H1 (cell line): ENCODE data around the gene SLC43A1. TPM values are rescaled to one million over a fixed set of nuclear protein-coding genes. Genes with fewer than 3 reads are reported as not detected.

Source experiments
- CTCF ChIA-PET: fragments of 300-600 bp; sonication (Branson Sonifier 250); formaldehyde crosslinking; loops from one replicate; lab custom pipeline; 2021; ENCODE audit not compliant: partially characterized antibody; lab: Charles Lee
- POLR2A ChIA-PET: fragments of 300-600 bp; sonication (Branson Sonifier 250); formaldehyde crosslinking; loops from one replicate; lab custom pipeline; 2021; ENCODE audit warnings: inconsistent platforms; ENCODE audit not compliant: partially characterized antibody; lab: Charles Lee
- DNase-seq, 2 experiments: peaks; one replicate each; pipeline versions ENCODE4 v3.0.0 to v3.0.0-alpha.2; 2010 to 2022; ENCODE audit warnings: low spot score in 2 of 2, low read depth in 1 of 2, mixed read lengths in 1 of 2
- FAIRE-seq: peaks from 2 replicates; lab custom pipeline; 2011; peaks lifted over from hg19 to GRCh38; lab: Jason Lieb, UNC
- H2AFZ ChIP-seq: 2 replicates; pipeline ENCODE4 v1.8.1; 2012; ENCODE audit warnings: low read length, inconsistent platforms
- H2AK5ac ChIP-seq: 2 replicates; pipeline ENCODE4 v1.6.1; 2013; ENCODE audit warnings: low read depth, low read length
- H2BK120ac ChIP-seq: replicated peaks from 2 replicates; pipeline ENCODE3; 2013; ENCODE audit warnings: low read depth, low read length, inconsistent platforms
- H2BK12ac ChIP-seq: 2 replicates; pipeline ENCODE4 v1.6.1; 2013; ENCODE audit warnings: low read depth, low read length
- H2BK15ac ChIP-seq: 2 replicates; pipeline ENCODE4 v1.6.1; 2013; ENCODE audit warnings: low read length
- H2BK20ac ChIP-seq: 2 replicates; pipeline ENCODE4 v1.6.1; 2013; ENCODE audit warnings: low read length
- H2BK5ac ChIP-seq: 2 replicates; pipeline ENCODE4 v1.6.1; 2013; ENCODE audit warnings: low read depth, low read length
- H3K14ac ChIP-seq: 2 replicates; pipeline ENCODE4 v1.6.1; 2013; ENCODE audit warnings: inconsistent platforms; ENCODE audit not compliant: insufficient read length
- H3K18ac ChIP-seq: 2 replicates; pipeline ENCODE4 v1.6.1; 2013; ENCODE audit warnings: low read length; ENCODE audit errors: extremely low read depth
- H3K23ac ChIP-seq: 2 replicates; pipeline ENCODE4 v1.6.1; 2013; ENCODE audit warnings: inconsistent platforms; ENCODE audit not compliant: insufficient read length
- H3K23me2 ChIP-seq: 2 replicates; pipeline ENCODE4 v1.6.1; 2013; ENCODE audit warnings: low read depth, low read length
- H3K27ac ChIP-seq: 2 replicates; pipeline ENCODE4 v1.6.1; 2011; ENCODE audit warnings: low read depth, low read length, inconsistent platforms
- H3K27me3 ChIP-seq, 4 experiments: replicated peaks in 1 of 4; 1 replicate in 1 of 4; 2 replicates in 3 of 4; pipeline versions ENCODE4 v1.6.1 to v1.8.1; 2011 to 2013; ENCODE audit warnings: low read length in 3 of 4, mild to moderate bottlenecking in 3 of 4, inconsistent platforms in 2 of 4, mixed read lengths in 2 of 4, moderate library complexity in 1 of 4; ENCODE audit not compliant: control insufficient read depth in 3 of 4, insufficient read depth in 3 of 4; ENCODE audit errors: extremely low read depth in 1 of 4
- H3K36me3 ChIP-seq, 4 experiments: 2 replicates each; pipeline versions ENCODE4 v1.6.1 to v1.8.1; 2011 to 2013; ENCODE audit warnings: mild to moderate bottlenecking in 4 of 4, low read length in 3 of 4, moderate library complexity in 2 of 4, control low read depth in 1 of 4, inconsistent platforms in 1 of 4; ENCODE audit not compliant: insufficient read depth in 4 of 4, control insufficient read depth in 2 of 4
- H3K4ac ChIP-seq: replicated peaks from 2 replicates; pipeline ENCODE3; 2013; ENCODE audit warnings: low read length, low read depth, mixed read lengths, inconsistent platforms; ENCODE audit not compliant: insufficient read length
- H3K4me1 ChIP-seq, 4 experiments: replicated peaks in 1 of 4; 1 replicate in 1 of 4; 2 replicates in 3 of 4; pipeline versions ENCODE4 v1.6.1 to v1.8.1; 2011 to 2013; ENCODE audit warnings: low read length in 3 of 4, inconsistent platforms in 2 of 4, mixed read lengths in 1 of 4; ENCODE audit not compliant: insufficient read depth in 4 of 4, control insufficient read depth in 3 of 4
- H3K4me2 ChIP-seq, 2 experiments: 2 replicates each; pipeline versions ENCODE4 v1.6.1 to v1.8.1; 2011 to 2013; ENCODE audit warnings: low read depth in 2 of 2, low read length in 2 of 2, control low read depth in 1 of 2, inconsistent platforms in 1 of 2, mild to moderate bottlenecking in 1 of 2; ENCODE audit not compliant: insufficient read depth in 1 of 2
- H3K4me3 ChIP-seq, 4 experiments: fragments of 200-600, 300-600 bp in 1 of 4; sonication (generic), shearing (Covaris generic), sonication (Bioruptor Twin) in 1 of 4; 2 replicates each; pipeline versions ENCODE4 v1.5.1 to v1.8.1; 2011 to 2016; ENCODE audit warnings: low read length in 4 of 4, low read depth in 3 of 4, control low read depth in 2 of 4, inconsistent platforms in 2 of 4, mild to moderate bottlenecking in 2 of 4, mixed read lengths in 1 of 4, moderate library complexity in 1 of 4; ENCODE audit not compliant: insufficient read depth in 2 of 4; ENCODE audit errors: extremely low read depth in 1 of 4
- H3K56ac ChIP-seq: replicated peaks from 2 replicates; pipeline ENCODE3; 2013; ENCODE audit warnings: low read depth, mild to moderate bottlenecking, mixed read lengths, low read length, inconsistent platforms; ENCODE audit not compliant: insufficient read length
- H3K79me1 ChIP-seq: 2 replicates; pipeline ENCODE4 v1.6.1; 2013; ENCODE audit warnings: low read depth, low read length, control low read depth
- H3K79me2 ChIP-seq, 2 experiments: 2 replicates each; pipeline versions ENCODE4 v1.6.1 to v1.8.1; 2012 to 2013; ENCODE audit warnings: low read length in 2 of 2, mild to moderate bottlenecking in 2 of 2, inconsistent platforms in 1 of 2; ENCODE audit not compliant: insufficient read depth in 2 of 2, control insufficient read depth in 1 of 2
- H3K9ac ChIP-seq, 4 experiments: replicated peaks in 1 of 4; 1 replicate in 1 of 4; 2 replicates in 3 of 4; pipeline versions ENCODE4 v1.6.1 to v1.8.1; 2011 to 2013; ENCODE audit warnings: low read depth in 3 of 4, low read length in 3 of 4, control low read depth in 2 of 4, mild to moderate bottlenecking in 2 of 4, moderate library complexity in 2 of 4, inconsistent platforms in 1 of 4; ENCODE audit errors: extremely low read depth in 1 of 4
- H3K9me3 ChIP-seq, 2 experiments: 2 replicates each; pipeline versions ENCODE4 v1.6.1 to v1.8.1; 2012 to 2013; ENCODE audit warnings: mild to moderate bottlenecking in 2 of 2, moderate library complexity in 2 of 2, control low read depth in 1 of 2, inconsistent platforms in 1 of 2, low read depth in 1 of 2, low read length in 1 of 2, mixed read lengths in 1 of 2; ENCODE audit not compliant: insufficient read depth in 2 of 2
- H4K20me1 ChIP-seq, 2 experiments: replicated peaks in 1 of 2; 2 replicates each; pipeline versions ENCODE3 to v1.8.1; 2011 to 2013; ENCODE audit warnings: inconsistent platforms in 2 of 2, low read length in 2 of 2, mild to moderate bottlenecking in 1 of 2; ENCODE audit not compliant: insufficient read depth in 2 of 2, control insufficient read depth in 1 of 2
- H4K5ac ChIP-seq: 2 replicates; pipeline ENCODE4 v1.6.1; 2013; ENCODE audit warnings: low read length, low read depth, mixed read lengths, inconsistent platforms; ENCODE audit not compliant: insufficient read length
- H4K8ac ChIP-seq: 2 replicates; pipeline ENCODE4 v1.8.0; 2013; ENCODE audit warnings: mild to moderate bottlenecking, moderate library complexity, low read length, inconsistent platforms; ENCODE audit not compliant: insufficient read depth; ENCODE audit errors: extremely low read depth
- H4K91ac ChIP-seq: replicated peaks from 2 replicates; pipeline ENCODE3; 2013; ENCODE audit warnings: low read length, mixed read lengths, inconsistent platforms; ENCODE audit not compliant: insufficient read length
- CBX5 ChIP-seq: fragments of 300-800, 300-1000 bp; sonication (generic); IDR thresholded peaks from 2 replicates; pipeline ENCODE4 v1.7.1; 2016; ENCODE audit warnings: antibody characterized with exemption, low read length, low read depth
- CEBPB ChIP-seq: IDR thresholded peaks from 2 replicates; pipeline ENCODE4 v1.6.1; 2012; ENCODE audit warnings: low read depth, low read length
- HDAC2 ChIP-seq, 2 experiments: fragments of 300-600 bp in 1 of 2; sonication (generic) in 1 of 2; IDR thresholded peaks; 2 replicates each; pipeline ENCODE4 v1.6.1; 2011 to 2012; ENCODE audit warnings: low read depth in 2 of 2, low read length in 2 of 2, mild to moderate bottlenecking in 2 of 2, moderate library complexity in 2 of 2, borderline replicate concordance in 1 of 2, inconsistent platforms in 1 of 2
- NANOG ChIP-seq: IDR thresholded peaks from 2 replicates; pipeline ENCODE4 v1.6.1; 2011; ENCODE audit warnings: low read length, low read depth, mild to moderate bottlenecking, inconsistent platforms; ENCODE audit not compliant: insufficient read depth, poor library complexity, severe bottlenecking
- WGBS, 2 experiments: shearing (Covaris generic) in 1 of 2; methylation state at CpG; one replicate each; pipeline versions ENCODE4 v1.1.6 to v1.1.7; 2013 to 2015; ENCODE audit warnings: low lambda C conversion rate in 2 of 2, mixed read lengths in 2 of 2, inconsistent platforms in 1 of 2, low coverage in 1 of 2, missing lambda C conversion rate in 1 of 2; ENCODE audit not compliant: insufficient replicate concordance in 2 of 2, insufficient coverage in 1 of 2, insufficient read length in 1 of 2; ENCODE audit errors: extremely low coverage in 1 of 2, missing lambda C conversion rate in 1 of 2; 5-methylcytosine and 5-hydroxymethylcytosine counted together
- polyA plus RNA-seq, 7 experiments: library from polyadenylated mRNA; depleted of rRNA in 3 of 7; stranded (reverse) in 5 of 7; unstranded in 2 of 7; fragments of >200 nt in 5 of 7; fragments of 200-250 nt in 2 of 7; gene quantifications; 1 replicate in 5 of 7; 2 replicates in 1 of 7; 4 replicates in 1 of 7; pipeline versions ENCODE4 v1.2.1 to v1.2.3, GENCODE V29; 2011 to 2013; ENCODE audit warnings: missing spikeins in 2 of 7, mixed read lengths in 2 of 7
- total RNA-seq: library from RNA; stranded (reverse); fragmentation: NEBNext Ultra II Directional; extraction: Animal tissue kit (Norgen Biotek cat#: 25700); gene quantifications from 2 replicates; pipeline ENCODE4 v1.2.1, GENCODE V29; 2021

SLC43A1 gene
- total and polyA plus RNA-seq, 2 of the 8 experiments (the other 6 are each of a cell fraction or from before 2014, with no cell fraction given) = 34.5 to 58.0 TPM

DNA sequence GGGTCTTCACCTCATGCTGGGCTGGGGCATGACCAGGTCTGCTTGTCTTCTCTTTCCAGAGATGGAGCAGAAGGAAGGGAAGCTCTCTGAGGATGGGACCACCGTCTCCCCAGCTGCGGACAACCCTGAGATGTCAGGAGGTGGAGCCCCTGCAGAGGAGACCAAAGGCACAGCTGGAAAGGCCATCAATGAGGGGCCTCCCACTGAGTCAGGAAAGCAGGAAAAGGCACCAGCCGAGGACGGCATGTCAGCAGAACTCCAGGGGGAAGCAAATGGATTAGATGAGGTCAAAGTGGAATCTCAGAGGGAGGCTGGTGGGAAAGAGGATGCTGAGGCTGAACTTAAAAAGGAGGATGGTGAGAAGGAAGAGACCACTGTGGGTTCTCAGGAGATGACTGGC is 27.1 kb upstream of the SLC43A1 start:
- H3K23me2 ChIP-seq = no peaks in the 10 kb centered on the region
- no peak overlapping the region for H3K9ac ChIP-seq
- no peak overlapping the region for H3K56ac ChIP-seq
- no peaks in the 10 kb centered on the region for H3K79me2 ChIP-seq
- no peak overlapping the region for H2BK120ac ChIP-seq
- no peak for FAIRE-seq
- H3K4me2 ChIP-seq = peak overlapping the region in 1 of 2 experiments; percentile 2; a peak in 1 of 4 replicates
- H3K4ac ChIP-seq = no peak overlapping the region
- no peak overlapping the region for H3K18ac ChIP-seq
- H2BK12ac ChIP-seq = 0 out of 2 replicates have a peak overlapping the region, but pooled peaks have one; percentile 99
- H3K14ac ChIP-seq = no peak overlapping the region
- no peaks in the 10 kb centered on the region for H3K36me3 ChIP-seq
- H2BK5ac ChIP-seq = peak overlapping the region; percentile 48; the same call in 1 of the 2 replicates
- no peaks in the 10 kb centered on the region; a peak in 2 of 7 replicates for H3K27me3 ChIP-seq
- no peaks in the 10 kb centered on the region for H3K79me1 ChIP-seq
- no peaks in the 10 kb centered on the region for H3K9me3 ChIP-seq
- DNase-seq = no peak
- 78% methylated on average over 4 of the region's 4 CpGs; no CpG with 5 or more reads in 1 of the 2 experiments for WGBS, 2 experiments
- H2AK5ac ChIP-seq = peak overlapping the region; percentile 71; the same call in 1 of the 2 replicates
- CTCF ChIA-PET = interaction anchor here (1.0 to 4.4 kb wide), 6 partner anchors 8 to 98 kb away, joined by 3 to 21 read pairs (median 5); no protein-coding TSS in a partner anchor
- peak overlapping the region; percentile 53; the same call in 1 of the 2 replicates for H2BK20ac ChIP-seq
- H4K20me1 ChIP-seq = no peaks in the 10 kb centered on the region
- H3K27ac ChIP-seq = no peak overlapping the region
- no peak overlapping the region for H4K91ac ChIP-seq
- peaks cover 2 to 19% (median 13%) of the 10 kb centered on the region in 4 experiments for H3K4me1 ChIP-seq
- TF ChIP-seq HDAC2 (IDR thresholded peaks at IDR 0.05; ENCODE audit: borderline replicate concordance in 1 of 2, low read depth in 2 of 2, low read length in 2 of 2) (no peak), CBX5 (no peak), CEBPB (no peak), NANOG (peak; percentile 70)
- no peak overlapping the region for H3K4me3 ChIP-seq
- H2BK15ac ChIP-seq = 0 out of 2 replicates have a peak overlapping the region, but pooled peaks have one; percentile 48
- H2AFZ ChIP-seq = no peak overlapping the region
- no peak overlapping the region for H3K23ac ChIP-seq
- POLR2A ChIA-PET = interaction anchor here (0.6 to 2.7 kb wide), 5 partner anchors 13 to 97 kb away, joined by 3 to 10 read pairs (median 8); partner anchors contain the start of gene UBE2L6
- no peak overlapping the region for H4K8ac ChIP-seq
- H4K5ac ChIP-seq = no peak overlapping the region
